OCI-LY1 (cell line): ENCODE data around the gene ADCY2.

Source experiments
- EZH2 ChIP-seq: fragments of 200-600 bp; sonication (generic), shearing (Covaris generic); IDR thresholded peaks from 2 replicates; pipeline ENCODE4 v1.8.0; 2017; ENCODE audit warnings: borderline replicate concordance, mixed run types, mild to moderate bottlenecking, antibody characterized with exemption, low read length, moderate library complexity, mixed read lengths
- TF ChIP-seq, protein P1 (sequence below): fragments of 200-600 bp; sonication (generic), shearing (Covaris generic); IDR thresholded peaks from 2 replicates; pipeline ENCODE4 v1.5.1; 2017; ENCODE audit warnings: mild to moderate bottlenecking, antibody characterized with exemption, low read length, moderate library complexity, mixed read lengths

DNA sequence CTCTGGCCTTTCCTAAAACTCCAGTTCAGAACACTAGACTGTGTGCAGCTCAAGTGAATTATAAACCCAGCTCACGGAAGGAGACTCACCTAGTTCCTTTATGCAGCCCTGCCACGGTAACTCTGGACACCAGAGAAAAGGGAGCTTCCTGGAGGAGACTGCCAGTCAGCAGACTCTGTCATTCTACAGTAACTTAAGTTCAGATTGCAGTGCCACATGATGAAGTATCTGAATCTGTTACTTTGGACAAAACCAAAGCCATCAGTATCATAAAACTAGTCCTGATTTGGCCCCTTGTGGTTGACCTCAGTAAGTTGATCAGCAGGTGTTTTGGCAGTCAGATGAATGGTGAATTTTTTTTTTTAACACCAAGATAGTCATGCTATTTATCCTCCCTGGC is 475.7 kb downstream of the ADCY2 start:
- TF ChIP-seq, protein P1, sequence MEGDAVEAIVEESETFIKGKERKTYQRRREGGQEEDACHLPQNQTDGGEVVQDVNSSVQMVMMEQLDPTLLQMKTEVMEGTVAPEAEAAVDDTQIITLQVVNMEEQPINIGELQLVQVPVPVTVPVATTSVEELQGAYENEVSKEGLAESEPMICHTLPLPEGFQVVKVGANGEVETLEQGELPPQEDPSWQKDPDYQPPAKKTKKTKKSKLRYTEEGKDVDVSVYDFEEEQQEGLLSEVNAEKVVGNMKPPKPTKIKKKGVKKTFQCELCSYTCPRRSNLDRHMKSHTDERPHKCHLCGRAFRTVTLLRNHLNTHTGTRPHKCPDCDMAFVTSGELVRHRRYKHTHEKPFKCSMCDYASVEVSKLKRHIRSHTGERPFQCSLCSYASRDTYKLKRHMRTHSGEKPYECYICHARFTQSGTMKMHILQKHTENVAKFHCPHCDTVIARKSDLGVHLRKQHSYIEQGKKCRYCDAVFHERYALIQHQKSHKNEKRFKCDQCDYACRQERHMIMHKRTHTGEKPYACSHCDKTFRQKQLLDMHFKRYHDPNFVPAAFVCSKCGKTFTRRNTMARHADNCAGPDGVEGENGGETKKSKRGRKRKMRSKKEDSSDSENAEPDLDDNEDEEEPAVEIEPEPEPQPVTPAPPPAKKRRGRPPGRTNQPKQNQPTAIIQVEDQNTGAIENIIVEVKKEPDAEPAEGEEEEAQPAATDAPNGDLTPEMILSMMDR = no peak
- no peak for TF ChIP-seq EZH2
